K562 (cell line): Measurements from ENCODE around the gene C1R. TPM values are rescaled to one million over a fixed set of nuclear protein-coding genes. Genes with fewer than 3 reads are reported as not detected.

Experiments
- CTBP1 ChIP-seq: fragments of 450-650 bp; IDR thresholded peaks from 2 replicates; pipeline ENCODE4 v1.6.1; 2016; ENCODE audit warnings: borderline replicate concordance
- EHMT2 ChIP-seq: fragments of 450-650 bp; IDR thresholded peaks from 2 replicates; pipeline ENCODE4 v1.6.1; 2018; ENCODE audit warnings: antibody characterized with exemption
- KDM5B ChIP-seq: fragments of 200-600 bp; sonication (generic); IDR thresholded peaks from 2 replicates; pipeline ENCODE4 v1.6.1; 2012; ENCODE audit warnings: low read depth, mild to moderate bottlenecking, moderate library complexity, low read length, control low read depth, inconsistent platforms; ENCODE audit not compliant: insufficient replicate concordance
- MLLT1 ChIP-seq, 2 experiments: fragments of 450-650 bp; IDR thresholded peaks; 2 replicates each; pipeline ENCODE4 v1.6.1; 2016
- MYNN ChIP-seq, 2 experiments: sonication (generic); formaldehyde crosslinking in 1 of 2; IDR thresholded peaks; 2 replicates each; pipeline versions ENCODE4 v1.5.0 to v1.6.1; 2016 to 2020; ENCODE audit warnings: antibody characterized with exemption in 1 of 2, missing genetic modification reagents in 1 of 2
- NFIC ChIP-seq: fragments of 450-650 bp; IDR thresholded peaks from 2 replicates; pipeline ENCODE4 v1.6.1; 2017; ENCODE audit warnings: mild to moderate bottlenecking, inconsistent platforms
- OTX1 ChIP-seq: fragments of 450-650 bp; formaldehyde crosslinking; IDR thresholded peaks from 2 replicates; pipeline ENCODE4 v1.4.0; 2022; ENCODE audit warnings: mild to moderate bottlenecking
- PHF8 ChIP-seq: fragments of 200-600 bp; sonication (generic); IDR thresholded peaks from 2 replicates; pipeline ENCODE4 v1.6.1; 2012; ENCODE audit warnings: mixed run types, mild to moderate bottlenecking, inconsistent platforms, low read length, moderate library complexity, borderline replicate concordance
- POLR2A ChIP-seq: fragments of 450-650 bp; conservative IDR thresholded peaks from 2 replicates; pipeline ENCODE4 v1.6.1; 2016
- POLR2AphosphoS5 ChIP-seq: IDR thresholded peaks from 2 replicates; pipeline ENCODE4 v1.6.1; 2011; ENCODE audit warnings: mild to moderate bottlenecking, low read depth, low read length, moderate library complexity; ENCODE audit not compliant: control insufficient read depth, insufficient read depth
- POLR2B ChIP-seq: fragments of 450-650 bp; IDR thresholded peaks from 2 replicates; pipeline ENCODE4 v1.6.1; 2018; ENCODE audit warnings: low read depth; ENCODE audit not compliant: partially characterized antibody
- PTBP1 ChIP-seq: fragments of 200-400 bp; formaldehyde crosslinking; IDR thresholded peaks from 2 replicates; pipeline ENCODE4 v1.6.1; 2017; ENCODE audit warnings: low read depth, low read length
- RFX1 ChIP-seq: fragments of 450-650 bp; IDR thresholded peaks from 2 replicates; pipeline ENCODE4 v1.6.1; 2016; ENCODE audit warnings: mild to moderate bottlenecking, moderate library complexity
- SMAD4 ChIP-seq: fragments of 250-450 bp; sonication (Bioruptor Pico); conservative IDR thresholded peaks from 2 replicates; pipeline ENCODE4 v1.8.0; 2021; ENCODE audit warnings: inconsistent platforms, mild to moderate bottlenecking, moderate library complexity
- SUPT5H ChIP-seq: fragments of 450-650 bp; IDR thresholded peaks from 2 replicates; pipeline ENCODE4 v1.6.1; 2016
- TBP ChIP-seq: optimal IDR thresholded peaks from 2 replicates; pipeline ENCODE3; 2011; ENCODE audit warnings: low read depth, low read length, improper control_type of control experiment
- TEAD4 ChIP-seq, 2 experiments: sonication (generic) in 1 of 2; formaldehyde crosslinking in 1 of 2; IDR thresholded peaks; 2 replicates each; pipeline versions ENCODE4 v1.6.1 to v1.8.0; 2012 to 2022; ENCODE audit warnings: borderline replicate concordance in 1 of 2, inconsistent platforms in 1 of 2, low read length in 1 of 2, mild to moderate bottlenecking in 1 of 2, missing genetic modification reagents in 1 of 2
- TOE1 ChIP-seq, 2 experiments: fragments of 450-650 bp in 1 of 2; sonication (generic) in 1 of 2; formaldehyde crosslinking in 1 of 2; IDR thresholded peaks; 2 replicates each; pipeline versions ENCODE4 v1.7.1 to v1.8.0; 2016 to 2022; ENCODE audit warnings: borderline replicate concordance in 2 of 2, mild to moderate bottlenecking in 2 of 2, antibody characterized with exemption in 1 of 2, inconsistent platforms in 1 of 2, low read depth in 1 of 2, missing genetic modification reagents in 1 of 2, moderate library complexity in 1 of 2
- UBTF ChIP-seq, 2 experiments: IDR thresholded peaks; 2 replicates each; pipeline ENCODE4 v1.6.1; 2012; ENCODE audit warnings: improper control_type of control experiment in 2 of 2, low read depth in 2 of 2, low read length in 2 of 2, borderline replicate concordance in 1 of 2
- YY1 ChIP-seq, 3 experiments: IDR thresholded peaks; 2 replicates each; pipeline ENCODE4 v1.6.1; 2011; ENCODE audit warnings: low read length in 2 of 3, mild to moderate bottlenecking in 2 of 3, moderate library complexity in 2 of 3, borderline replicate concordance in 1 of 3, control low read depth in 1 of 3, low read depth in 1 of 3; ENCODE audit not compliant: insufficient read depth in 3 of 3, insufficient replicate concordance in 2 of 3, control insufficient read depth in 1 of 3, insufficient read length in 1 of 3; ENCODE audit errors: extremely low read depth in 1 of 3
- ZBTB7A ChIP-seq: IDR thresholded peaks from 2 replicates; pipeline ENCODE4 v1.6.1; 2011; ENCODE audit warnings: low read depth, mild to moderate bottlenecking, low read length, moderate library complexity, borderline replicate concordance; ENCODE audit not compliant: control insufficient read depth
- ZNF232 ChIP-seq: sonication (generic); formaldehyde crosslinking; IDR thresholded peaks from 2 replicates; pipeline ENCODE4 v1.8.0; 2022; ENCODE audit warnings: mild to moderate bottlenecking, missing genetic modification reagents
- polyA plus RNA-seq, 8 experiments: library from polyadenylated mRNA; depleted of rRNA in 4 of 8; stranded (reverse) in 5 of 8; unstranded in 3 of 8; fragments of >200 nt; fragmentation: Nextera tagmentation in 2 of 8; fragmentation: Illumina TruSeq in 1 of 8; extraction: Ambion mirVana in 2 of 8; extraction: Trizol in 1 of 8; gene quantifications; 2 replicates each; pipeline versions ENCODE4 v1.2.1 to v1.2.3, GENCODE V29; 2011 to 2014; ENCODE audit warnings: inconsistent platforms in 1 of 8, missing spikeins in 1 of 8
- total RNA-seq, 7 experiments: library from RNA; depleted of rRNA in 6 of 7; stranded (reverse); fragments of >200 nt in 6 of 7; fragmentation: Illumina TruSeq in 2 of 7; extraction: Trizol in 2 of 7; gene quantifications; 2 replicates each; pipeline versions ENCODE4 v1.2.1 to v1.2.3, GENCODE V29; 2011 to 2021; ENCODE audit warnings: low replicate concordance in 1 of 7

The C1R gene
- total and polyA plus RNA-seq, 9 of the 15 experiments (the other 6 are each of a cell fraction or from before 2014, with no cell fraction given) = 0.07 to 1.0 (median 0.33) TPM; not detected in 1

DNA sequence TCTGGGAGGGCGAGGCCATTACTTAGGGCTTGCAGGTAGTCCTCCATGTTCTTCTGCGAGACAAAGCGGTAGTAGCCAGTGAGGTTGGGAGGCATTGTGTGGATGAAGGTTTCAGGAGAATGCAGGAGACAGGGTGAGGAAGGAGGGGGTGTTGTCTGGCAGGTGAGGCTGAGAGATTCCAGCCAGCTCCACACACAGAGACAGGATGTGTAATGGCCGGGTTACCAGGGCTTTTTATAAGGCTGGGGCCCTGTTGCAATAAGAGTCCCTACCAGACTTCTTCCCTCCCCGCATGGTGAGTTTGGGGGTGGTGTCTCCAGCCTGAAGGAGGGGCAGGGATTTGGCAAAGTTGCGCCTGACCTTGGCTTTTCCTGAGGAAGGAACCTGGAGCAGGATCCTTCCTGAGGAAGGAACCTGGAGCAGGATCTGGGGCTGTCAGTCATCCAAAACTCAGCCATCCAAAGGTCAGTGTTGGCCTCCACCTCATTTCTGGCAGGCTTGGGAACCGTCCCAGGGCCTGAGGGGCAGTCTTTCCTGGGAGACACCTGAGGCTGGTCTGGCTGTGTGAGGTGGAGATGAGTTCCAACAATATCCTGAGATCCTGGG lies 36.5 kb upstream of the C1R start, which contains the start of gene RBP5 (continued):
- peak; percentile 13; the same call in 1 of the 2 replicates for TF ChIP-seq TOE1 (IDR thresholded peaks at IDR 0.05; ENCODE audit: borderline replicate concordance)
- no peak for TF ChIP-seq TOE1 (CRISPR knock-in tag; IDR thresholded peaks at IDR 0.05; ENCODE audit: borderline replicate concordance, low read depth)
- TF ChIP-seq YY1 (IDR thresholded peaks at IDR 0.05; ENCODE audit: borderline replicate concordance in 1 of 3, control insufficient read depth in 1 of 3, extremely low read depth in 1 of 3, insufficient read depth in 3 of 3, insufficient read length in 1 of 3, insufficient replicate concordance in 2 of 3, low read depth in 1 of 3, low read length in 2 of 3) = peak; percentile 4 to 68 (median 11)
- TF ChIP-seq KDM5B = peak; percentile 91
- peak; percentile 85 for TF ChIP-seq TBP
- peak; percentile 79 for TF ChIP-seq POLR2A
- no peak for TF ChIP-seq ZNF232 (CRISPR knock-in tag)
- peak in 1 of 2 experiments; percentile 60; a peak in 1 of 4 replicates for TF ChIP-seq UBTF (IDR thresholded peaks at IDR 0.05; ENCODE audit: borderline replicate concordance in 1 of 2, low read depth in 2 of 2, low read length in 2 of 2)
- peak; percentile 73 for TF ChIP-seq SUPT5H
- peak; percentile 100 for TF ChIP-seq MYNN (IDR thresholded peaks at IDR 0.05)
- peak; percentile 95 for TF ChIP-seq MYNN (CRISPR knock-in tag; IDR thresholded peaks at IDR 0.05)
- peak; percentile 12; the same call in 1 of the 2 replicates for TF ChIP-seq SMAD4 (CRISPR knock-in tag)
- peak; percentile 41 for TF ChIP-seq NFIC
- TF ChIP-seq ZBTB7A = 0 out of 2 replicates have a peak, but pooled peaks have one; percentile 34
- TF ChIP-seq POLR2AphosphoS5 = 0 out of 2 replicates have a peak, but pooled peaks have one; percentile 29
- TF ChIP-seq MLLT1 (IDR thresholded peaks at IDR 0.05) = 0 out of 4 replicates have a peak, but pooled peaks have one; percentile 14 to 15
- 0 out of 2 replicates have a peak, but pooled peaks have one; percentile 8 for TF ChIP-seq TEAD4 (IDR thresholded peaks at IDR 0.05; ENCODE audit: low read length)
- no peak for TF ChIP-seq TEAD4 (CRISPR knock-in tag; IDR thresholded peaks at IDR 0.05; ENCODE audit: borderline replicate concordance)
- TF ChIP-seq EHMT2 = no peak
- 0 out of 2 replicates have a peak, but pooled peaks have one; percentile 13 for TF ChIP-seq CTBP1
- TF ChIP-seq POLR2B = peak; percentile 74
- peak; percentile 33; the same call in 1 of the 2 replicates for TF ChIP-seq RFX1
- peak; percentile 33; the same call in 1 of the 2 replicates for TF ChIP-seq PHF8
- no peak for TF ChIP-seq PTBP1
- 0 out of 2 replicates have a peak, but pooled peaks have one; percentile 9 for TF ChIP-seq OTX1 (CRISPR knock-in tag)
- TF ChIP-seq, all 486 proteins: peak for 24
